ENCODE results near the gene ZNF697.
"Not testable (repeated sequence)": the region's sequence is repeated elsewhere in the genome, so short reads cannot be mapped to it uniquely, and the experiment has no call there.

GRCh38 chr1:119603241-119603640, 44.8 kb downstream of the ZNF697 start:
- not testable (repeated sequence) for TF ChIP-seq FOS (IDR thresholded peaks at IDR 0.05; ENCODE audit: borderline replicate concordance, extremely low read depth, insufficient read length); TAF1 (IDR thresholded peaks at IDR 0.05; ENCODE audit: borderline replicate concordance, low read depth, low read length); POLR2A (IDR thresholded peaks at IDR 0.05; ENCODE audit: low read depth, low read length); PBX3 (IDR thresholded peaks at IDR 0.05; ENCODE audit: insufficient replicate concordance, low read depth, low read length); SREBF1 (IDR thresholded peaks at IDR 0.05; ENCODE audit: low read length)

Data from GM12878 (cell line).